ENCODE results near the gene IPO9.

IPO9 gene

GRCh38 chr1:201808633-201808990, 20.3 kb upstream of the IPO9 start:
- Histone ChIP-seq H3K79me2 (ENCODE audit: insufficient read depth, low read length) (no peaks in the 10 kb centered on the region), H3K36me3 (ENCODE audit: insufficient read depth, low read length) (no peaks in the 10 kb centered on the region), H3K4me1 (ENCODE audit: insufficient read depth, low read length) (no peaks in the 10 kb centered on the region), H3K9me3 (ENCODE audit: insufficient read depth, low read length, severe bottlenecking) (no peaks in the 10 kb centered on the region), H2AFZ (ENCODE audit: low read depth, low read length) (no peak overlapping the region), H3K4me2 (ENCODE audit: insufficient read depth, low read length) (no peak overlapping the region), H4K20me1 (ENCODE audit: insufficient read depth, low read length) (no peaks in the 10 kb centered on the region), H3K27ac (ENCODE audit: low read length) (no peak overlapping the region), H3K9ac (ENCODE audit: low read depth, low read length) (no peak overlapping the region), H3K4me3 (ENCODE audit: low read depth in 1 of 2, low read length in 2 of 2) (no peak overlapping the region), H3K27me3 (ENCODE audit: insufficient read depth, low read length, poor library complexity) (no peaks in the 10 kb centered on the region)
- DNase-seq (no peak), ATAC-seq (ENCODE audit: insufficient read depth, low read depth) (no peak)
- TF ChIP-seq, protein P1, sequence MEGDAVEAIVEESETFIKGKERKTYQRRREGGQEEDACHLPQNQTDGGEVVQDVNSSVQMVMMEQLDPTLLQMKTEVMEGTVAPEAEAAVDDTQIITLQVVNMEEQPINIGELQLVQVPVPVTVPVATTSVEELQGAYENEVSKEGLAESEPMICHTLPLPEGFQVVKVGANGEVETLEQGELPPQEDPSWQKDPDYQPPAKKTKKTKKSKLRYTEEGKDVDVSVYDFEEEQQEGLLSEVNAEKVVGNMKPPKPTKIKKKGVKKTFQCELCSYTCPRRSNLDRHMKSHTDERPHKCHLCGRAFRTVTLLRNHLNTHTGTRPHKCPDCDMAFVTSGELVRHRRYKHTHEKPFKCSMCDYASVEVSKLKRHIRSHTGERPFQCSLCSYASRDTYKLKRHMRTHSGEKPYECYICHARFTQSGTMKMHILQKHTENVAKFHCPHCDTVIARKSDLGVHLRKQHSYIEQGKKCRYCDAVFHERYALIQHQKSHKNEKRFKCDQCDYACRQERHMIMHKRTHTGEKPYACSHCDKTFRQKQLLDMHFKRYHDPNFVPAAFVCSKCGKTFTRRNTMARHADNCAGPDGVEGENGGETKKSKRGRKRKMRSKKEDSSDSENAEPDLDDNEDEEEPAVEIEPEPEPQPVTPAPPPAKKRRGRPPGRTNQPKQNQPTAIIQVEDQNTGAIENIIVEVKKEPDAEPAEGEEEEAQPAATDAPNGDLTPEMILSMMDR (IDR thresholded peaks at IDR 0.05; ENCODE audit: borderline replicate concordance, extremely low read depth, low read length, poor library complexity, severe bottlenecking): no peak
- no peak for TF ChIP-seq EZH2 (IDR thresholded peaks at IDR 0.05; ENCODE audit: borderline replicate concordance, low read depth, low read length, severe bottlenecking)

GRCh38 chr1:201809876-201810275, 19.1 kb upstream of the IPO9 start:
- TF ChIP-seq EZH2 (IDR thresholded peaks at IDR 0.05; ENCODE audit: borderline replicate concordance, low read depth, low read length, severe bottlenecking): no peak
- TF ChIP-seq, protein P1 (IDR thresholded peaks at IDR 0.05; ENCODE audit: borderline replicate concordance, extremely low read depth, low read length, poor library complexity, severe bottlenecking): no peak

GRCh38 chr1:201810466-201811216, 18.3 kb upstream of the IPO9 start:
- TF ChIP-seq EZH2 (IDR thresholded peaks at IDR 0.05; ENCODE audit: borderline replicate concordance, low read depth, low read length, severe bottlenecking): no peak
- TF ChIP-seq, protein P1 (IDR thresholded peaks at IDR 0.05; ENCODE audit: borderline replicate concordance, extremely low read depth, low read length, poor library complexity, severe bottlenecking): no peak
- ATAC-seq (ENCODE audit: insufficient read depth, low read depth): no peak

More at GRCh38 chr1:201809876-201810275, 19.1 kb upstream of the IPO9 start:
- Histone ChIP-seq H3K27ac (ENCODE audit: low read length) (no peak overlapping the region), H3K9me3 (ENCODE audit: insufficient read depth, low read length, severe bottlenecking) (no peaks in the 10 kb centered on the region), H2AFZ (ENCODE audit: low read depth, low read length) (no peak overlapping the region), H4K20me1 (ENCODE audit: insufficient read depth, low read length) (no peaks in the 10 kb centered on the region), H3K4me2 (ENCODE audit: insufficient read depth, low read length) (no peak overlapping the region), H3K36me3 (ENCODE audit: insufficient read depth, low read length) (no peaks in the 10 kb centered on the region), H3K9ac (ENCODE audit: low read depth, low read length) (no peak overlapping the region), H3K79me2 (ENCODE audit: insufficient read depth, low read length) (no peaks in the 10 kb centered on the region), H3K27me3 (ENCODE audit: insufficient read depth, low read length, poor library complexity) (no peaks in the 10 kb centered on the region), H3K4me1 (ENCODE audit: insufficient read depth, low read length) (no peaks in the 10 kb centered on the region), H3K4me3 (ENCODE audit: low read depth in 1 of 2, low read length in 2 of 2) (no peak overlapping the region)
- DNase-seq (no peak), ATAC-seq (ENCODE audit: insufficient read depth, low read depth) (no peak)

More at GRCh38 chr1:201810466-201811216, 18.3 kb upstream of the IPO9 start:
- H3K4me2 ChIP-seq (ENCODE audit: insufficient read depth, low read length): no peak overlapping the region
- no peak for DNase-seq
- H3K9ac ChIP-seq (ENCODE audit: low read depth, low read length): no peak overlapping the region
- H3K79me2 ChIP-seq (ENCODE audit: insufficient read depth, low read length): no peaks in the 10 kb centered on the region
- H2AFZ ChIP-seq (ENCODE audit: low read depth, low read length): no peak overlapping the region
- H4K20me1 ChIP-seq (ENCODE audit: insufficient read depth, low read length): no peaks in the 10 kb centered on the region
- no peaks in the 10 kb centered on the region for H3K27me3 ChIP-seq (ENCODE audit: insufficient read depth, low read length, poor library complexity)
- H3K27ac ChIP-seq (ENCODE audit: low read length): no peak overlapping the region
- H3K4me3 ChIP-seq (ENCODE audit: low read depth in 1 of 2, low read length in 2 of 2): no peak overlapping the region
- H3K4me1 ChIP-seq (ENCODE audit: insufficient read depth, low read length): no peaks in the 10 kb centered on the region
- H3K36me3 ChIP-seq (ENCODE audit: insufficient read depth, low read length): no peaks in the 10 kb centered on the region
- no peaks in the 10 kb centered on the region for H3K9me3 ChIP-seq (ENCODE audit: insufficient read depth, low read length, severe bottlenecking)

Data from DND-41 (cell line).